OCI-LY1 (cell line): ENCODE measurements around the gene VIPR2.

Experiments
- H2AFZ ChIP-seq: fragments of 200-600 bp; sonication (generic), shearing (Covaris generic); 2 replicates; pipeline ENCODE4 v1.6.0; 2014; ENCODE audit warnings: antibody characterized with exemption, mild to moderate bottlenecking, low read length
- H3F3A ChIP-seq: fragments of 200-600 bp; sonication (generic), shearing (Covaris generic); 2 replicates; pipeline ENCODE4 v1.6.0; 2014; ENCODE audit warnings: mild to moderate bottlenecking, antibody characterized with exemption, low read length, moderate library complexity; ENCODE audit not compliant: insufficient read depth
- H3K27ac ChIP-seq: fragments of 200-600 bp; sonication (generic); 2 replicates; pipeline ENCODE4 v1.5.1; 2014; ENCODE audit warnings: low read length, mixed run types, mild to moderate bottlenecking, low read depth; ENCODE audit not compliant: poor library complexity, severe bottlenecking
- H3K27me3 ChIP-seq: fragments of 200-600 bp; sonication (generic); 2 replicates; pipeline ENCODE4 v1.6.0; 2014; ENCODE audit warnings: antibody characterized with exemption, mild to moderate bottlenecking, low read length, moderate library complexity; ENCODE audit not compliant: insufficient read depth
- H3K36me3 ChIP-seq: fragments of 200-600 bp; sonication (generic); 2 replicates; pipeline ENCODE4 v1.6.1; 2014; ENCODE audit warnings: mild to moderate bottlenecking, antibody characterized with exemption, low read length, moderate library complexity, mixed read lengths; ENCODE audit not compliant: insufficient read depth
- H3K4me1 ChIP-seq: fragments of 200-600 bp; sonication (generic); 2 replicates; pipeline ENCODE4 v1.5.1; 2014; ENCODE audit warnings: mild to moderate bottlenecking, low read length, moderate library complexity; ENCODE audit not compliant: insufficient read depth, severe bottlenecking
- H3K4me2 ChIP-seq: fragments of 200-600 bp; sonication (generic), shearing (Covaris generic); 2 replicates; pipeline ENCODE4 v1.6.1; 2014; ENCODE audit warnings: low read length
- H3K4me3 ChIP-seq: fragments of 200-600 bp; sonication (generic); 2 replicates; pipeline ENCODE4 v1.5.1; 2014; ENCODE audit warnings: low read length, low read depth, mild to moderate bottlenecking, mixed read lengths; ENCODE audit not compliant: poor library complexity, severe bottlenecking
- H3K79me2 ChIP-seq: fragments of 200-600 bp; shearing (Covaris generic); 2 replicates; pipeline ENCODE4 v1.6.1; 2016; ENCODE audit warnings: mixed run types, low read length, mixed read lengths; ENCODE audit not compliant: insufficient read depth
- H3K9ac ChIP-seq: fragments of 200-600 bp; sonication (generic), shearing (Covaris generic); 2 replicates; pipeline ENCODE4 v1.6.1; 2014; ENCODE audit warnings: mild to moderate bottlenecking, low read length, mixed read lengths
- H3K9me2 ChIP-seq: fragments of 200-600 bp; sonication (generic), shearing (Covaris generic); 2 replicates; pipeline ENCODE4 v1.6.1; 2014; ENCODE audit warnings: low read depth, mild to moderate bottlenecking, low read length, mixed read lengths
- H3K9me3 ChIP-seq: fragments of 200-600 bp; shearing (Covaris generic); 2 replicates; pipeline ENCODE4 v1.6.1; 2014; ENCODE audit warnings: low read length, mixed read lengths
- H4K20me1 ChIP-seq: fragments of 200-600 bp; sonication (generic), shearing (Covaris generic); 2 replicates; pipeline ENCODE4 v1.6.0; 2016; ENCODE audit warnings: mild to moderate bottlenecking, low read length; ENCODE audit not compliant: insufficient read depth
- CTCF ChIP-seq: fragments of 200-600 bp; sonication (generic), shearing (Covaris generic); IDR thresholded peaks from 2 replicates; pipeline ENCODE4 v1.5.1; 2017; ENCODE audit warnings: mild to moderate bottlenecking, antibody characterized with exemption, low read length, moderate library complexity, mixed read lengths
- EZH2 ChIP-seq: fragments of 200-600 bp; sonication (generic), shearing (Covaris generic); IDR thresholded peaks from 2 replicates; pipeline ENCODE4 v1.8.0; 2017; ENCODE audit warnings: borderline replicate concordance, mixed run types, mild to moderate bottlenecking, antibody characterized with exemption, low read length, moderate library complexity, mixed read lengths

Gene VIPR2

GRCh38 chr7:159155410-159155809 lies 10.7 kb upstream of the VIPR2 start:
- H3F3A ChIP-seq = no peaks in the 10 kb centered on the region
- no peak overlapping the region for H3K9ac ChIP-seq
- H3K27me3 ChIP-seq = no peaks in the 10 kb centered on the region
- H3K4me2 ChIP-seq = no peak overlapping the region
- no peak overlapping the region for H2AFZ ChIP-seq
- no peak for TF ChIP-seq EZH2
- no peak for TF ChIP-seq CTCF
- no peak overlapping the region for H3K4me3 ChIP-seq
- H3K9me2 ChIP-seq = no peaks in the 10 kb centered on the region
- no peaks in the 10 kb centered on the region for H4K20me1 ChIP-seq
- H3K9me3 ChIP-seq = no peaks in the 10 kb centered on the region
- H3K36me3 ChIP-seq = no peaks in the 10 kb centered on the region
- no peak overlapping the region for H3K27ac ChIP-seq
- no peaks in the 10 kb centered on the region for H3K4me1 ChIP-seq
- H3K79me2 ChIP-seq = no peaks in the 10 kb centered on the region

- Histone ChIP-seq H3K36me3 (no peaks in the 10 kb centered on the region), H3K27ac (no peak overlapping the region), H3K79me2 (no peaks in the 10 kb centered on the region), H3K4me1 (no peaks in the 10 kb centered on the region), H3K4me3 (no peak overlapping the region), H3K9me2 (no peaks in the 10 kb centered on the region), H3K9ac (no peak overlapping the region), H3F3A (no peaks in the 10 kb centered on the region), H3K4me2 (no peak overlapping the region), H3K27me3 (no peaks in the 10 kb centered on the region), H3K9me3 (no peaks in the 10 kb centered on the region), H4K20me1 (no peaks in the 10 kb centered on the region), H2AFZ (no peak overlapping the region)
- no peak for TF ChIP-seq EZH2
- peak; percentile 44 for TF ChIP-seq CTCF
Measured at GRCh38 chr7:159154243-159154642, 9.6 kb upstream of the VIPR2 start.

- H3K4me3 ChIP-seq = no peak overlapping the region
- no peaks in the 10 kb centered on the region for H3K27me3 ChIP-seq
- no peak overlapping the region for H2AFZ ChIP-seq
- H3K27ac ChIP-seq = no peak overlapping the region
- no peaks in the 10 kb centered on the region for H3K4me1 ChIP-seq
- H3K4me2 ChIP-seq = no peak overlapping the region
- no peaks in the 10 kb centered on the region for H3K9me3 ChIP-seq
- H3K9ac ChIP-seq = no peak overlapping the region
- no peaks in the 10 kb centered on the region for H4K20me1 ChIP-seq
- H3K9me2 ChIP-seq = no peaks in the 10 kb centered on the region
- H3K36me3 ChIP-seq = no peaks in the 10 kb centered on the region
- no peaks in the 10 kb centered on the region for H3K79me2 ChIP-seq
- no peak for TF ChIP-seq CTCF
- no peak for TF ChIP-seq EZH2
- H3F3A ChIP-seq = no peaks in the 10 kb centered on the region
Measured at GRCh38 chr7:159153511-159153910, 8.8 kb upstream of the VIPR2 start.
